Measurements from ENCODE around the gene DCAF16. TPM values are rescaled to one million over a fixed set of nuclear protein-coding genes. Genes with fewer than 3 reads are reported as not detected.

Gene DCAF16
- total RNA-seq, 1 experiment from 2014 or later = 34.8 TPM

- TF ChIP-seq CTCF (IDR thresholded peaks at IDR 0.05; ENCODE audit: unreplicated experiment) = no peak
- no peaks in the 10 kb centered on the region for H3K27me3 Mint-ChIP-seq (ENCODE audit: unreplicated experiment)
- no peaks in the 10 kb centered on the region for H3K9me3 Mint-ChIP-seq (ENCODE audit: low read depth, unreplicated experiment)
- H3K27ac Mint-ChIP-seq (ENCODE audit: unreplicated experiment) = no peak overlapping the region
- CTCF ChIA-PET = no interaction called here
- intact Hi-C loops (cut with micrococcal nuclease; ENCODE audit: unreplicated experiment) = no loop called here
- no TSS peak for BruUV-seq (replicated peaks)
- H3K4me3 Mint-ChIP-seq (ENCODE audit: low read depth, unreplicated experiment) = no peak overlapping the region
- no peaks in the 10 kb centered on the region for H3K4me1 Mint-ChIP-seq (ENCODE audit: low read depth, unreplicated experiment)
- DNase-seq = no peak
- no peaks in the 10 kb centered on the region for H3K36me3 Mint-ChIP-seq (ENCODE audit: insufficient read depth, unreplicated experiment)
These were observed 47.8 kb downstream of the DCAF16 start for GRCh38 chr4:17762726-17763125.

- Mint-ChIP-seq H3K4me1 (ENCODE audit: low read depth, unreplicated experiment) (no peaks in the 10 kb centered on the region), H3K27me3 (ENCODE audit: unreplicated experiment) (peaks cover under 1% of the 10 kb centered on the region), H3K4me3 (ENCODE audit: low read depth, unreplicated experiment) (no peak overlapping the region), H3K9me3 (ENCODE audit: low read depth, unreplicated experiment) (no peaks in the 10 kb centered on the region), H3K36me3 (ENCODE audit: insufficient read depth, unreplicated experiment) (no peaks in the 10 kb centered on the region), H3K27ac (ENCODE audit: unreplicated experiment) (no peak overlapping the region)
- no peak for DNase-seq
- intact Hi-C loops (cut with micrococcal nuclease; ENCODE audit: unreplicated experiment) = no loop called here
- no peak for TF ChIP-seq CTCF (IDR thresholded peaks at IDR 0.05; ENCODE audit: unreplicated experiment)
- no TSS peak for BruUV-seq (replicated peaks)
- CTCF ChIA-PET = no interaction called here
These were observed 49.5 kb downstream of the DCAF16 start for GRCh38 chr4:17761062-17761461.

- H3K9me3 Mint-ChIP-seq (ENCODE audit: low read depth, unreplicated experiment) = no peaks in the 10 kb centered on the region
- BruUV-seq (replicated peaks) = no TSS peak
- no peaks in the 10 kb centered on the region for H3K36me3 Mint-ChIP-seq (ENCODE audit: insufficient read depth, unreplicated experiment)
- TF ChIP-seq CTCF (IDR thresholded peaks at IDR 0.05; ENCODE audit: unreplicated experiment) = no peak
- CTCF ChIA-PET = no interaction called here
- H3K4me1 Mint-ChIP-seq (ENCODE audit: low read depth, unreplicated experiment) = no peaks in the 10 kb centered on the region
- no peak overlapping the region for H3K4me3 Mint-ChIP-seq (ENCODE audit: low read depth, unreplicated experiment)
- intact Hi-C loops (cut with micrococcal nuclease; ENCODE audit: unreplicated experiment) = no loop called here
- H3K27ac Mint-ChIP-seq (ENCODE audit: unreplicated experiment) = no peak overlapping the region
- DNase-seq = no peak
- H3K27me3 Mint-ChIP-seq (ENCODE audit: unreplicated experiment) = peaks cover 5% of the 10 kb centered on the region
These were observed 49.9 kb downstream of the DCAF16 start for GRCh38 chr4:17760626-17761025.

DNA sequence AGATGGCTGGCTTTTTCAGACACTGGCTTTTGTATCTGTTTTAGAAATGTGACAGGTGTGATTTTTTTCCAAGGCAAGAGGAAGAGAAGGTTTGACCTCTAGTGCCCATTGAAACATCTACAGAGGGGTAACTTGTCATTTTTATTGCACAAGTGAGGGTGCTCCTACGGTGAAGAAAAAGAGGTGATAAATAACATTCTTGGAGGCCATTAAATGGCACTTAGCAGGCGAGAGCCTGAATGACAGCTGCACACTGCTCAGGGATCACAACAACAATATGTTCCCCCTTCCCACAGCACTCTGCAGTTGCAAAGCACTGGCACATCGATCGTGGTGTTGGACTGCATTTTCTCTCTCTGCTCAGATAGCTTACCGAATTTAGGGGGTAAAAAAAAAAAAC is 52.1 kb downstream of the DCAF16 start:
- no peak for DNase-seq
- no peaks in the 10 kb centered on the region for H3K36me3 Mint-ChIP-seq (ENCODE audit: insufficient read depth, unreplicated experiment)
- no peak for TF ChIP-seq CTCF (IDR thresholded peaks at IDR 0.05; ENCODE audit: unreplicated experiment)
- CTCF ChIA-PET = no interaction called here
- no TSS peak for BruUV-seq (replicated peaks)
- no peaks in the 10 kb centered on the region for H3K9me3 Mint-ChIP-seq (ENCODE audit: low read depth, unreplicated experiment)
- H3K27ac Mint-ChIP-seq (ENCODE audit: unreplicated experiment) = no peak overlapping the region
- no peaks in the 10 kb centered on the region for H3K4me1 Mint-ChIP-seq (ENCODE audit: low read depth, unreplicated experiment)
- intact Hi-C loops (cut with micrococcal nuclease; ENCODE audit: unreplicated experiment) = no loop called here
- H3K4me3 Mint-ChIP-seq (ENCODE audit: low read depth, unreplicated experiment) = no peak overlapping the region
- peaks cover 8% of the 10 kb centered on the region for H3K27me3 Mint-ChIP-seq (ENCODE audit: unreplicated experiment)

GRCh38 chr4:17757621-17758020 is 52.9 kb downstream of the DCAF16 start:
- intact Hi-C loops (cut with micrococcal nuclease; ENCODE audit: unreplicated experiment) = no loop called here
- no peak for TF ChIP-seq CTCF (IDR thresholded peaks at IDR 0.05; ENCODE audit: unreplicated experiment)
- no peaks in the 10 kb centered on the region for H3K9me3 Mint-ChIP-seq (ENCODE audit: low read depth, unreplicated experiment)
- H3K27ac Mint-ChIP-seq (ENCODE audit: unreplicated experiment) = no peak overlapping the region
- no peak overlapping the region for H3K4me3 Mint-ChIP-seq (ENCODE audit: low read depth, unreplicated experiment)
- DNase-seq = no peak
- peaks cover 8% of the 10 kb centered on the region for H3K27me3 Mint-ChIP-seq (ENCODE audit: unreplicated experiment)
- no peaks in the 10 kb centered on the region for H3K4me1 Mint-ChIP-seq (ENCODE audit: low read depth, unreplicated experiment)
- CTCF ChIA-PET = no interaction called here
- BruUV-seq (replicated peaks) = no TSS peak
- no peaks in the 10 kb centered on the region for H3K36me3 Mint-ChIP-seq (ENCODE audit: insufficient read depth, unreplicated experiment)

Measured in Calu3 (cell line).